Kidney tubule cell (primary cell): ENCODE results near the gene GHDC.
"Not testable (repeated sequence)": the region's sequence is repeated elsewhere in the genome, so short reads cannot be mapped to it uniquely, and the experiment has no call there.

Experiments used
- DNase-seq: peaks from one replicate; pipeline ENCODE4 v3.0.0-alpha.2; 2018; ENCODE audit warnings: low spot score

GHDC gene

DNA sequence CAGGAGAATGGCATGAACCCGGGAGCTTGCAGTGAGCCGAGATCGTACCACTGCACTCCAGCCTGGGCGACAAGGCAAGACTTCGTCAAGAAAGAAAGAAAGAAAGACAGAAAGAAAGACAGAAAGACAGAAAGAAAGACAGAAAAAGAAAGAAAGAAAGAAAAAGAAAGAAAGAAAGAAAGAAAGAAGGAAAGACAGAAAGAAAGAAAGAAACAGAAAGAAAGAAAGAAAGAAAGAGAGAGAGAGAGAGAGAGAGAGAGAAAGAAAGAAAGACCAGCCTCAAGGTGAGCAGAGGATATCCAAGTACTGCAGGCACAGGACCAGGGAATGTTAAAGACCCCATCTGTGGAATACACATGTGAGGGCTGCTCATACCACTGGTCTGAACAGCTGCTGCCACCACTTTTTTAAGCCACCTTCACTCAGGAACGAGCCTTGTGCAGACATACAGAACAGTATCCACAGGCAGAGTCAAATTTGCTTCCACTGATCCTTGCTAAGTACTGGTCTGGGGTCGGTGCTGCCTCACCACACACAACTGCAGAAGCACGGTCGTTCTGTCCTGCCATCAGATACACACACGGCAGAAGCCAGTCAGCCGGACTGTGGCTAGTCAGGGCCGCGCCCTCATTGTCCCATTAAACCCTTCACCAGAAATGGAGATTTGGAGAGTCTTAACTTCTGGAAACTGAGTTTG is 47.2 kb downstream of the GHDC start:
- no peak for DNase-seq

- peak; percentile 56 for DNase-seq
Observed at GRCh38 chr17:42143138-42143537, 51.2 kb downstream of the GHDC start.

- peak; percentile 71 for DNase-seq
Observed at GRCh38 chr17:42142371-42142896, 51.9 kb downstream of the GHDC start.

GRCh38 chr17:42141382-42141781 is 52.9 kb downstream of the GHDC start:
- DNase-seq, result no peak

DNA sequence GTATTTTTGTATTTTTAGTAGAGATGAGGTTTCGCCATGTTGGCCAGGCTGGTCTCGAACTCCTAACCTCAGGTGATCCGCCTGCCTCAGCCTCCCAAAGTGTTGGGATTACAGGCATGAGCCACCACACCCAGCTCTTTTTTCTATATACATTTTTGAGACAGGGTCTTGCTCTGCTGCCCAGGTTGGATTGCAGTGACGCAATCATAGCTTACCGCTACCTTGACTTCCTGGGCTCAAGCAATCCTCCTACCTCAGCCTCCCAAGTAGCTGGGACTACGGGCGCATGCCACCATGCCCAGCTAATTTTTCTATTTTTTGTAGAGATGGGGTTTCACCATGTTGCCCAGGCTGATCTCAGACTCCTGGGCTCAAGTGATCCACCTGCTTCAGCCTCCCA is 53.6 kb downstream of the GHDC start:
- not testable (repeated sequence) for DNase-seq
